ENCODE results near the gene ZBP1.

Gene ZBP1

GRCh38 chr20:57568088-57568896, 51.9 kb downstream of the ZBP1 start:
- no peak for DNase-seq

DNA sequence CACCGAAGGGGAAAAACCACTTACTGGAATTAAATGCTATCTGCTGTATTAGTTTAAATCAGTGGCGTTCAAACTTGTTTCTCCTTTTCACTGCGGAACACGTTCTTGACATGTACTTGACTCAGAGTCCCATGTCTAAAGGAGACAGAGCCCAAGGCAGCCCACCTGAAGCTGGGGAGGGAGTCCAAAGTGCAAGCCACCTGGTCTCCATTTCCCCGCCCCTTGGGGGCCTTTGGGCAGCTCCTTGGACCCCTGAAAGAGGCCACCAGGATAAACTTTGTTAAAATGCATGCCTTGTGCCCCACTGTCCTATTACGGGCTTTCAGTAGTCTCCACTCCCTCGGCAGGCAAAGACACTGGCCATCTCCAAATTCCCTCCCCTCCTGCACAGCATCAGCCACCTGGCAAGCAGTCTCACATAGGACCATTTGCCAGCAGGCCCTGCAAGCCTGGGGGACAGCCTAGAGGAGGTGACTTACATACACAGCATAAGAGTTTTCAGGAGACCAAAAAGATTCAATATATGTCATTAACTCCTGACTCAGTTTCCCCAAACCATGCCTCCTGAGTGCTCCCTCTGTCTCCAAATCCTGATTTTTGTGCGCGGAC, 52.7 kb downstream of the ZBP1 start:
- DNase-seq: no peak

GRCh38 chr20:57566803-57567459, 53.3 kb downstream of the ZBP1 start:
- DNase-seq: no peak

DNA sequence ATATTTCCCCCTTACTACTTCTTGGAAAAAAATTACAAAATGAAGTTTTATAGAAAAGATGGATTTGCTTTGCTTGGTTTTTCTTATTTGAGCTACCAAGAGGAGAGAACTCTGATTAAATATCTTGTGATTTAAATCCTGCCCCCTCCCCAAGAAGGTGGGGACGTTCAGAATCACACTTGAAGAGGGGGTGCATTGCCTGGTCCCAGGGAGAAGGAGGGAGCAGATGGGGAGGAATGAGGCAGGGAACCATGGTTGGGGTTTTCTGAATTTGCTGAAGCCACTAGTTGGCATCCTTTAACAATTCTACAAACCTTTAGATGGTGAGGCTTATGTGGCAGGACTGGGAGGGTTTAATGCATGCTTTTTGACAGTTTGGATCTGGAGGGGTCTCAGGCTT, 53.8 kb downstream of the ZBP1 start:
- no peak for DNase-seq

- no peak for DNase-seq
Observed at GRCh38 chr20:57564951-57565642, 55.1 kb downstream of the ZBP1 start.

DNA sequence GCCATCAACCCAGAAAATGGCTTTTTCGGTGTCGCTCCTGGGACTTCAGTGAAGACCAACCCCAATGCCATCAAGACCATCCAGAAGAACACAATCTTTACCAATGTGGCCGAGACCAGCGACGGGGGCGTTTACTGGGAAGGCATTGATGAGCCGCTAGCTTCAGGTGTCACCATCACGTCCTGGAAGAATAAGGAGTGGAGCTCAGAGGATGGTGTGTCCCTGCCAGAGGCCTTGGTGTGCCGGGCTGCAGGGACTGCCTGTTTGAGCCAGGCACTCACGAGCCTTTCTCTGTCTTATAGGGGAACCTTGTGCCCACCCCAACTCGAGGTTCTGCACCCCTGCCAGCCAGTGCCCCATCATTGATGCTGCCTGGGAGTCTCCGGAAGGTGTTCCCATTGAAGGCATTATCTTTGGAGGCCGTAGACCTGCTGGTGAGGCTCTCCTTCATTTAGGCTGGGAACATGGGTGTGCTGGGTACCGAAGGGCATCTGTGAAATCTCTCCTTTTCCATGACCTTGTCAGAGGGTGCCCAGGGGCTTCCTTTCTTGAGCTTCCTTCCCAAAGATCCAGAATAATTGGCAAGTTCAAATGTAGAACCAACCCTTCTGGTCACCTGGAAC, 55.9 kb downstream of the ZBP1 start:
- no peak for DNase-seq

GRCh38 chr20:57563522-57563921, 56.7 kb downstream of the ZBP1 start:
- no peak for DNase-seq

- no peak for DNase-seq
Observed at GRCh38 chr20:57562541-57563465, 57.4 kb downstream of the ZBP1 start.

GRCh38 chr20:57561356-57562279, 58.6 kb downstream of the ZBP1 start:
- DNase-seq: no peak

DNA sequence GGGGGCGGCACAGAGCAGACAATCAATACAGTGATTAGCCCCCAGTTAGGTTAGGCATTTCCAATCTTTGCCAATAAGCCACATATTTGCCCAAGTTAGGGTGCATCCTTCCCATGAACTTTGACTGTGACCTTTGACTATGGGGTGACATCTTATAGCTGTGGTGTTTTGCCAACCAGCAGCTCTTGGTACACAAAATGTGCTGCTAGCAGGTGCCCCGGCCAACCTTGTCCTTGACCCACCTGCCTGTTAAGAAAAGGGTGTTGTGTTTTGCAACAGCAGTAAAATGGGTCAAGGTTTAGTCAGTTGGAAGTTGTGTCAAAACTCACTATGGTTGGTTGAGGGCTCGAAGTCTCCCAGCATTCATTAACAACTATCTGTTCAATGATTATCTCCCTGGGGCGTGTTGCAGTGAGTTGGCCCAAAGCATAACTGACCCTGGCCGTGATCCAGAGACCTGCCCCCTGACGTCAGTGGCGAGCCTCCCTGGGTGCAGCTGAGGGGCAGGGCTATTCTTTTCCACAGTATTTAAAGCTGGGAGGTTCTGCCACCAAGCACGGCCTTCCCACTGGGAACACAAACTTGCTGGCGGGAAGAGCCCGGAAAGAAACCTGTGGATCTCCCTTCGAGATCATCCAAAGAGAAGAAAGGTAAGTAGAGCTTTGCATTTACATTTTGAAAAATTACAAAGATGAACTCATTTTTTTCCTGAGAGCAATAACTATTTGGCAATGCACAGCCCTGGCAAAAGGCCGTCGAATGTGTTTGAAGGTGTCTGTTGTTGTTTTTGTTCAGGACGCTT, 59.5 kb downstream of the ZBP1 start, which contains the start of gene PCK1:
Gene PCK1, plus strand, starts transcription at position 557 of the 802 bp plus-strand sequence. CDS start 302 bp downstream, outside the sequence.
- DNase-seq: peak; percentile 71

- no peak for DNase-seq
Observed at GRCh38 chr20:57559658-57560553, 60.3 kb downstream of the ZBP1 start.

GRCh38 chr20:57559289-57559634, 61.0 kb downstream of the ZBP1 start:
- DNase-seq: no peak

- DNase-seq: no peak
Observed at GRCh38 chr20:57558614-57559288, 61.5 kb downstream of the ZBP1 start.

- DNase-seq: no peak
Observed at GRCh38 chr20:57557926-57558613, 62.2 kb downstream of the ZBP1 start.

DNA sequence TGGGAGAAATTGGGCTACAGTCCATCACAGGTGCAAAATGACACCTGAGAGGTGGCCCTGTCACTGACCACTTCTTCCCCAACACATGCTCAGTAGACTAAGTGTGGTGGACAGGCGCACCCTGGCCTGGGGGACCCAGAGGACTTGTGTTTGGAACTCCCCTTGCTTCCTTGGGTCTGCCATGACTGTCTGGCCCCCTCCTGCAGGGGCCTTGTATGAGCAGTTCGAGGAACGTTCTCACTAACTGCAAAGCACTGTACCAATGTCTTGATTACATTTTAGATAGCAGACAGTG, 63.3 kb downstream of the ZBP1 start:
- no peak for DNase-seq

GRCh38 chr20:57555457-57556184, 64.6 kb downstream of the ZBP1 start:
- peak; percentile 42 for DNase-seq

All from NCI-H2029 (cell line).